Liver (tissue), 9 donors: ENCODE measurements around the gene YIPF2. TPM values are rescaled to one million over a fixed set of nuclear protein-coding genes. Genes with fewer than 3 reads are reported as not detected.

Experiments used
- DNase-seq: peaks from one replicate; pipeline ENCODE4 v3.0.0-alpha.2; 2017; ENCODE audit warnings: low spot score
- H3K27ac ChIP-seq, 2 donors: one replicate each; pipeline ENCODE4 v1.7.0; 2013; ENCODE audit warnings: inconsistent platforms in 2 of 2, low read length in 2 of 2, control low read depth in 1 of 2, low read depth in 1 of 2, mild to moderate bottlenecking in 1 of 2
- H3K27me3 ChIP-seq, 4 donors: one replicate each; pipeline versions ENCODE4 v1.6.1 to v1.7.0; 2013; ENCODE audit warnings: low read length in 3 of 4, inconsistent platforms in 1 of 4, mild to moderate bottlenecking in 1 of 4, moderate library complexity in 1 of 4; ENCODE audit not compliant: control insufficient read depth in 4 of 4, insufficient read depth in 4 of 4
- H3K36me3 ChIP-seq, 4 donors: one replicate each; pipeline versions ENCODE4 v1.6.1 to v1.7.0; 2013; ENCODE audit warnings: low read length in 3 of 4, mild to moderate bottlenecking in 3 of 4, low read depth in 1 of 4, moderate library complexity in 1 of 4; ENCODE audit not compliant: control insufficient read depth in 4 of 4, insufficient read depth in 3 of 4
- H3K4me1 ChIP-seq, 4 donors: one replicate each; pipeline versions ENCODE4 v1.6.1 to v1.7.0; 2013; ENCODE audit warnings: low read length in 3 of 4, mild to moderate bottlenecking in 3 of 4, moderate library complexity in 1 of 4; ENCODE audit not compliant: control insufficient read depth in 4 of 4, insufficient read depth in 4 of 4
- H3K4me3 ChIP-seq, 3 donors: one replicate each; pipeline versions ENCODE4 v1.6.1 to v1.7.0; 2013; ENCODE audit warnings: low read length in 3 of 3, control low read depth in 1 of 3, low read depth in 1 of 3, mild to moderate bottlenecking in 1 of 3
- H3K9ac ChIP-seq, 2 donors: one replicate each; pipeline ENCODE4 v1.7.0; 2013; ENCODE audit warnings: low read length in 2 of 2, mild to moderate bottlenecking in 2 of 2, moderate library complexity in 2 of 2, control low read depth in 1 of 2, low read depth in 1 of 2
- H3K9me3 ChIP-seq, 4 donors: one replicate each; pipeline versions ENCODE4 v1.6.1 to v1.7.0; 2013; ENCODE audit warnings: low read length in 3 of 4; ENCODE audit not compliant: control insufficient read depth in 4 of 4
- ATF3 ChIP-seq: IDR thresholded peaks from 2 replicates; pipeline ENCODE4 v1.6.1; 2016; ENCODE audit warnings: antibody characterized with exemption
- CTCF ChIP-seq: fragments of 150-350 bp; IDR thresholded peaks from 2 replicates; pipeline ENCODE4 v1.5.1; 2017; ENCODE audit warnings: improper control_type of control experiment, low read depth, low read length; ENCODE audit not compliant: missing input control
- EGR1 ChIP-seq, 2 donors: IDR thresholded peaks; 2 replicates each; pipeline ENCODE4 v1.6.1; 2016 to 2018; ENCODE audit warnings: antibody characterized with exemption in 2 of 2, low read depth in 2 of 2
- FOXA1 ChIP-seq: IDR thresholded peaks from 2 replicates; pipeline ENCODE4 v1.6.1; 2016; ENCODE audit warnings: antibody characterized with exemption
- FOXA2 ChIP-seq: IDR thresholded peaks from 2 replicates; pipeline ENCODE4 v1.6.1; 2016; ENCODE audit warnings: antibody characterized with exemption
- GABPA ChIP-seq, 2 donors: IDR thresholded peaks in 1 of 2; conservative IDR thresholded peaks in 1 of 2; 2 replicates each; pipeline ENCODE4 v1.6.1; 2016; ENCODE audit warnings: antibody characterized with exemption in 2 of 2, mild to moderate bottlenecking in 1 of 2, moderate library complexity in 1 of 2
- HNF4A ChIP-seq, 2 donors: conservative IDR thresholded peaks; 2 replicates each; pipeline ENCODE4 v1.6.1; 2016; ENCODE audit warnings: antibody characterized with exemption in 2 of 2, mild to moderate bottlenecking in 2 of 2
- HNF4G ChIP-seq: IDR thresholded peaks from 2 replicates; pipeline ENCODE4 v1.6.1; 2016; ENCODE audit warnings: antibody characterized with exemption
- NR2F2 ChIP-seq: IDR thresholded peaks from 2 replicates; pipeline ENCODE4 v1.6.1; 2016; ENCODE audit warnings: antibody characterized with exemption
- RAD21 ChIP-seq, 2 donors: IDR thresholded peaks; 2 replicates each; pipeline ENCODE4 v1.6.1; 2016; ENCODE audit warnings: antibody characterized with exemption in 2 of 2, mild to moderate bottlenecking in 2 of 2
- RXRA ChIP-seq, 2 donors: IDR thresholded peaks; 2 replicates each; pipeline ENCODE4 v1.6.1; 2017 to 2018; ENCODE audit warnings: antibody characterized with exemption in 2 of 2, mild to moderate bottlenecking in 1 of 2
- SP1 ChIP-seq: IDR thresholded peaks from 2 replicates; pipeline ENCODE4 v1.6.1; 2018; ENCODE audit warnings: antibody characterized with exemption, mild to moderate bottlenecking
- WGBS: extraction: QIAGEN DNeasy Blood & Tissue Kit; methylation state at CpG from one replicate; pipeline ENCODE4 v1.1.7; 2013; 5-methylcytosine and 5-hydroxymethylcytosine counted together
- polyA plus RNA-seq, 2 donors: library from polyadenylated mRNA; stranded (reverse) in 1 of 2; unstranded in 1 of 2; fragments of 200-250 nt in 1 of 2; fragments of >200 nt in 1 of 2; fragmentation: Nextera tagmentation in 1 of 2; extraction: Ambion mirVana in 1 of 2; gene quantifications; one replicate each; pipeline versions ENCODE4 v1.2.1 to v1.2.3, GENCODE V29; 2013 to 2015
- total RNA-seq, 2 donors: library from RNA; depleted of rRNA; stranded (reverse); fragments of >200 nt; gene quantifications; one replicate each; pipeline ENCODE4 v1.2.3, GENCODE V29; 2014
- donor health status: healthy.
- donor health status: healthy.
- donor health status: healthy.
- donor health status: healthy.
- donor health status: healthy.

YIPF2 gene
- total and polyA plus RNA-seq, 4 donors: 13.2 to 37.4 (median 35.8) TPM

- Histone ChIP-seq H3K9ac (no peak overlapping the region), H3K36me3 (peaks cover 0 to 1% (median 0%) of the 10 kb centered on the region in 4 donors), H3K4me1 (peaks cover 7 to 23% (median 16%) of the 10 kb centered on the region in 4 donors), H3K27me3 (no peaks in the 10 kb centered on the region), H3K27ac (no peak overlapping the region), H3K9me3 (no peaks in the 10 kb centered on the region), H3K4me3 (no peak overlapping the region)
- 76% methylated on average over 10 of the region's 10 CpGs for WGBS
- DNase-seq: no peak
- TF ChIP-seq SP1: no peak
These were observed 29.8 kb downstream of the YIPF2 start for GRCh38 chr19:10898633-10899032.

- no peak overlapping the region for H3K9ac ChIP-seq
- no peak overlapping the region for H3K27ac ChIP-seq
- H3K9me3 ChIP-seq: no peaks in the 10 kb centered on the region
- TF ChIP-seq SP1 (no peak), GABPA (IDR thresholded peaks at IDR 0.05 in 1 of 2, conservative IDR thresholded peaks at IDR 0.05 in 1 of 2) (no peak), HNF4G (no peak), NR2F2 (no peak), ATF3 (no peak), EGR1 (IDR thresholded peaks at IDR 0.05; ENCODE audit: low read depth in 2 of 2) (no peak), FOXA1 (no peak), FOXA2 (no peak), CTCF (no peak), RXRA (IDR thresholded peaks at IDR 0.05) (no peak), HNF4A (conservative IDR thresholded peaks at IDR 0.05) (no peak), RAD21 (IDR thresholded peaks at IDR 0.05) (no peak)
- 33% methylated on average over 7 of the region's 7 CpGs for WGBS
- no peaks in the 10 kb centered on the region for H3K27me3 ChIP-seq
- H3K4me1 ChIP-seq: peaks cover 7 to 23% (median 16%) of the 10 kb centered on the region in 4 donors
- DNase-seq: no peak
- H3K4me3 ChIP-seq: no peak overlapping the region
- peaks cover 0 to 1% (median 0%) of the 10 kb centered on the region in 4 donors for H3K36me3 ChIP-seq
These were observed 31.4 kb downstream of the YIPF2 start for GRCh38 chr19:10896851-10897526.

- Histone ChIP-seq H3K27me3 (no peaks in the 10 kb centered on the region), H3K36me3 (peaks cover 0 to 1% (median 0%) of the 10 kb centered on the region in 4 donors), H3K4me1 (peaks cover 7 to 26% (median 16%) of the 10 kb centered on the region in 4 donors), H3K9ac (no peak overlapping the region), H3K27ac (no peak overlapping the region), H3K4me3 (no peak overlapping the region), H3K9me3 (no peaks in the 10 kb centered on the region)
- WGBS: 92% methylated on average over 12 of the region's 12 CpGs
- no peak for DNase-seq
- no peak for TF ChIP-seq FOXA2
These were observed 32.5 kb downstream of the YIPF2 start for GRCh38 chr19:10895920-10896319.
